ENCODE data around the gene MORN5. TPM values are rescaled to one million over a fixed set of nuclear protein-coding genes. Genes with fewer than 3 reads are reported as not detected.

MORN5 gene
- total RNA-seq, 1 donor from 2014 or later: not detected

GRCh38 chr9:122236681-122237080, 77.0 kb downstream of the MORN5 start:
- intact Hi-C loops (cut with micrococcal nuclease): no loop called here
- no peak for TF ChIP-seq CTCF (IDR thresholded peaks at IDR 0.05; ENCODE audit: borderline replicate concordance)

GRCh38 chr9:122239722-122240121, 80.0 kb downstream of the MORN5 start:
- no peaks in the 10 kb centered on the region for H3K9me3 ChIP-seq (replicated peaks)
- no peak for TF ChIP-seq CTCF (IDR thresholded peaks at IDR 0.05; ENCODE audit: borderline replicate concordance)
- intact Hi-C loops (cut with micrococcal nuclease): no loop called here
- H3K27ac ChIP-seq (replicated peaks): peak overlapping the region; percentile 6
- peak; percentile 58 for DNase-seq
- H3K36me3 ChIP-seq: peaks cover 64% of the 10 kb centered on the region
- H3K4me1 ChIP-seq: peaks cover 14% of the 10 kb centered on the region
- no peaks in the 10 kb centered on the region for H3K27me3 ChIP-seq (ENCODE audit: low read depth)
- no peak overlapping the region for H3K4me3 ChIP-seq

More at GRCh38 chr9:122236681-122237080, 77.0 kb downstream of the MORN5 start:
- no peak for DNase-seq
- H3K27me3 ChIP-seq (ENCODE audit: low read depth): peaks cover 17% of the 10 kb centered on the region
- H3K4me3 ChIP-seq: no peak overlapping the region
- H3K9me3 ChIP-seq (replicated peaks): no peaks in the 10 kb centered on the region
- peaks cover 14% of the 10 kb centered on the region for H3K4me1 ChIP-seq
- H3K27ac ChIP-seq (replicated peaks): no peak overlapping the region
- H3K36me3 ChIP-seq: peaks cover 34% of the 10 kb centered on the region

- TF ChIP-seq CTCF (IDR thresholded peaks at IDR 0.05; ENCODE audit: borderline replicate concordance): no peak
- H3K27me3 ChIP-seq (ENCODE audit: low read depth): no peaks in the 10 kb centered on the region
- H3K36me3 ChIP-seq: peaks cover 96% of the 10 kb centered on the region
- DNase-seq: no peak
- no peak overlapping the region for H3K27ac ChIP-seq (replicated peaks)
- no peaks in the 10 kb centered on the region for H3K9me3 ChIP-seq (replicated peaks)
- intact Hi-C loops (cut with micrococcal nuclease): no loop called here
- no peak overlapping the region for H3K4me3 ChIP-seq
- peaks cover 19% of the 10 kb centered on the region for H3K4me1 ChIP-seq
Observed at GRCh38 chr9:122244349-122244748, 84.6 kb downstream of the MORN5 start.

GRCh38 chr9:122246666-122247065, 87.0 kb downstream of the MORN5 start:
- intact Hi-C loops (cut with micrococcal nuclease): no loop called here
- H3K4me3 ChIP-seq: no peak overlapping the region
- H3K27me3 ChIP-seq (ENCODE audit: low read depth): no peaks in the 10 kb centered on the region
- H3K36me3 ChIP-seq: peaks cover 96% of the 10 kb centered on the region
- peaks cover 11% of the 10 kb centered on the region for H3K4me1 ChIP-seq
- no peak for DNase-seq
- no peaks in the 10 kb centered on the region for H3K9me3 ChIP-seq (replicated peaks)
- no peak overlapping the region for H3K27ac ChIP-seq (replicated peaks)
- TF ChIP-seq CTCF (IDR thresholded peaks at IDR 0.05; ENCODE audit: borderline replicate concordance): no peak

GRCh38 chr9:122248448-122248865, 88.7 kb downstream of the MORN5 start:
- intact Hi-C loops (cut with micrococcal nuclease): no loop called here
- no peak for TF ChIP-seq CTCF (IDR thresholded peaks at IDR 0.05; ENCODE audit: borderline replicate concordance)
- no peaks in the 10 kb centered on the region for H3K27me3 ChIP-seq (ENCODE audit: low read depth)

More at GRCh38 chr9:122248448-122248865, 88.7 kb downstream of the MORN5 start:
- Histone ChIP-seq H3K27ac (replicated peaks) (no peak overlapping the region), H3K36me3 (peaks cover 83% of the 10 kb centered on the region), H3K4me1 (peaks cover 29% of the 10 kb centered on the region), H3K4me3 (no peak overlapping the region), H3K9me3 (replicated peaks) (no peaks in the 10 kb centered on the region)
- DNase-seq: no peak

Small RNA genes within 50 kb of the gene (microRNA-seq; reads per million reads assigned to microRNA genes)
- gene MIR4478: not detected

Other genes starting within 250 kb of the MORN5 start
- gene TTLL11, start 66.6 kb upstream of the MORN5 start, total RNA-seq: 7.3 TPM
- 311 TPM for gene NDUFA8, start 129 bp upstream of the MORN5 start, total RNA-seq
- 4.4 TPM for gene LHX6, start 69.0 kb downstream of the MORN5 start, total RNA-seq
- 40.7 TPM for gene RBM18, start 104.9 kb downstream of the MORN5 start, total RNA-seq
- gene MRRF, start 105.0 kb downstream of the MORN5 start, total RNA-seq: 35.8 TPM
- gene PTGS1, start 211.1 kb downstream of the MORN5 start, total RNA-seq: 6.7 TPM